Measurements from ENCODE around the gene DNAH1. TPM values are rescaled to one million over a fixed set of nuclear protein-coding genes. Genes with fewer than 3 reads are reported as not detected.

DNAH1 gene
- total RNA-seq, 1 experiment from 2014 or later = 3.1 TPM

DNA sequence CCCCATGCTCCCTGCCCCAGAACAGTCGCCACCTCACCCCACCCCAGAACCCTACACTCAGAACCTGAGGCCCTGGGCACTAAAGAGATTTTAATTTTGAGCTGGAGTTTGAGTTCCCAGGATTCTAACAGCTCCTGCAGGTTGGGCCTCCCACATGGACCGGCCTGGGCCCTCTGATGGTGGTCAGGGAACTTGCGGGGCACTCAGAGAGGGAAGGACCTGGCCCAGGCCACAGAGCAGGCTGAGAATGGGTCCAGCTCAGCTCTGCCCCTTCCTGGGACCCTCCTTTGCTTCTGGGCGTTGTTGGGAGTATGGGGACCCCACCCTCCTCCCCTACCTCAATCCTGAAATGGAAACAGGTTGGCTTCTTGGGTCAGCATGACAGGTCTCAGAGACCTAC, 129.9 kb downstream of the DNAH1 start:
- no peak for DNase-seq (ENCODE audit: low spot score)

DNA sequence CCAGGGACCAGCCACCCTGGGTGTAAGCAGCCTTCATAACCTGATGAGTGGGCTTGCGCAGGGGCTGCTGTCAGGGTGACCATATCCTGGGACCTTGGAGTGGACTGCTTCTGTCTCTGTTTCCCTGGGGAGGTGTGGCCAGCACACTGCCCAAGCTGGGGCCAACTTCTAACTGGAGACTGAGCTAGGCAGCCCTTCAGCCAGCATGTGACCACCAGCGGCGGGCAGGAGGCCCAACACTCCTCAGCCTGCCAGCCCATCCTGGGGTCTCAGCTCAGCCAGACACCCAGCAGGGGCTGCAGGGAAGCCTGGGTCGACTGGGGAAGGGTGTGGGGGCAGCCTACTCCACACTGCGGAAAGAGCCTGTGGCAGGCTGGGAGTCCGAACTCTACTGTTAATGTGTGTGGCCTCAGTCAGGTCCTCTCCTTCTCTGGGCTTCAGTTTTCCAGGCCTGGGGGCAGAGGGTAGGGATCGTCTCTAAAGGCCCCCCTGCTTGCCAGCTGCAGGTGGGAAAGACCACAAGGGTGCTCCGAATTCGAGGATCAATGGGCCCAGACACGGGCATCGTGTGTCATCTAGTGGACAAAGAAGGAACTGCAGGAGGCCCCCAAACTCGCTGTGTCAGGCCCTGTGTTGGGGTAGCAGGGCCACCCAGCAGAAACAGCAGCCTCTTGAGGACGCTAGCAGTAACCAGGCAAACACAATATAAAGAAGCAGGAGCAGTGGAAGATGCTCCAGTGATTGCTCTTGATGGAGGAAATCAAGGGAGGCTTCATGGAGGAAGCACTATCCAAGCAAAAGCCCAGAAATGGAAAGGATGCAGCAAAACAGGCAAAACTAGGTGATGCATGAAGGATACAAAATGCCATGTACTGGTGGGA, 130.8 kb downstream of the DNAH1 start:
- DNase-seq (ENCODE audit: low spot score) = peak; percentile 59

DNA sequence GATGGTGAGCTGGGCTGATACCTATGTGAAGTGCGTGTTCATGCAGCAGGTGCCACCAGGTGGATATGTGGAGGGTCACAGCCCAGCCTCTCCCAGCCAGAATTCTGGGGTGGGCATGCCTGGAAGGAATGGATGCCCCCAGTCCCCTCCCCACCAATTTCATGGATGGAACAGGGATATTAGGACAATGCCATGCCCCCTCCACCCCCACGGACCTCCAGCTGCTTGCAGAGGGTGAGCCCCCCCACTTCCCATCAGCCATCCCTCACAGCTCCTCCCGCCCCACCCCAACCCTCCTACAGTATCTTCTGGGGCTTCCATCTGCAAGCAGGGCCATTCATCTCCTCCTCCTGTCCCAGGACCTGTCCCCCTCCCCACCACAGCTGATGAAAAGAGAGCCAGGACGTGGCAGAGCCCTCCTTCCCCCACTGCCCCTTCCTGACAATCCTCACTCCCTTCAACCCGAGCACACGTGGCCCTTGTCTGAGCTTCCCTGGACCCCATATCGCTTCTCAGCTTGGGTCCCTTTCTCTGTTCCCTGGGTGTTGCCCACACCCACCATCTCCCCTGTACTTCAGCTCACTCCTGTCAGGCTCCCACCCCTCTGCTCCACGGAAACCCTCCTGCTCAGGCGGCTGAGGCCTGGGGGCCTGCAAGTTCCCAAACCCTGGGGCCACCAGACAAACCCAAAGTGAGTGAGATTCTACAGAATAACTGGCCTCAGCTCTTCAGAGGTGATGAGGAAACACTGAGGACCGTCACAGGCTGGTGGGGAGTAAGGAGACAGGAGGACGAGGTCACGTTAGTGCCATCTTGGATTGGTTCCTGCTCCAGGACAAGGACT, 131.6 kb downstream of the DNAH1 start:
- no peak for DNase-seq (ENCODE audit: low spot score)

Other genes with a start within 250 kb of the DNAH1 start
- gene POC1A, start 161.9 kb upstream of the DNAH1 start, total RNA-seq (2014; rRNA removed; shearing (Covaris generic)) = 16.5 and 19.0 TPM in 2 replicates
- gene ALAS1, start 118.2 kb upstream of the DNAH1 start, total RNA-seq (2014; rRNA removed; shearing (Covaris generic)) = 60.1 and 66.9 TPM in 2 replicates
- not detected in 2 replicates for gene TLR9, start 90.7 kb upstream of the DNAH1 start, total RNA-seq (2014; rRNA removed; shearing (Covaris generic))
- 93.0 and 94.6 TPM in 2 replicates for gene TWF2, start 77.2 kb upstream of the DNAH1 start, total RNA-seq (2014; rRNA removed; shearing (Covaris generic))
- 15.6 and 19.5 TPM in 2 replicates for gene PPM1M, start 70.6 kb upstream of the DNAH1 start, total RNA-seq (2014; rRNA removed; shearing (Covaris generic))
- gene WDR82, start 37.7 kb upstream of the DNAH1 start, total RNA-seq (2014; rRNA removed; shearing (Covaris generic)) = 42.0 and 46.2 TPM in 2 replicates
- 5.4 and 6.8 TPM in 2 replicates for gene GLYCTK, start 28.5 kb upstream of the DNAH1 start, total RNA-seq (2014; rRNA removed; shearing (Covaris generic))
- gene BAP1, start 93.7 kb downstream of the DNAH1 start, total RNA-seq (2014; rRNA removed; shearing (Covaris generic)) = 84.6 and 122 TPM in 2 replicates
- 14.2 and 15.6 TPM in 2 replicates for gene PHF7, start 94.3 kb downstream of the DNAH1 start, total RNA-seq (2014; rRNA removed; shearing (Covaris generic))
- gene SEMA3G, start 128.8 kb downstream of the DNAH1 start, total RNA-seq (2014; rRNA removed; shearing (Covaris generic)) = 0.05 and 0.07 TPM in 2 replicates
- 16.5 and 36.6 TPM in 2 replicates for gene TNNC1, start 137.7 kb downstream of the DNAH1 start, total RNA-seq (2014; rRNA removed; shearing (Covaris generic))
- 25.7 and 46.1 TPM in 2 replicates for gene NISCH, start 139.3 kb downstream of the DNAH1 start, total RNA-seq (2014; rRNA removed; shearing (Covaris generic))
- 0.12 TPM in 1 of 2 replicates, not detected in the other for gene STAB1, start 179.0 kb downstream of the DNAH1 start, total RNA-seq (2014; rRNA removed; shearing (Covaris generic))
- 65.6 and 92.3 TPM in 2 replicates for gene NT5DC2, start 217.5 kb downstream of the DNAH1 start, total RNA-seq (2014; rRNA removed; shearing (Covaris generic))
- gene UQCC5, start 220.3 kb downstream of the DNAH1 start, total RNA-seq (2014; rRNA removed; shearing (Covaris generic)) = 17.1 and 47.0 TPM in 2 replicates